Endothelial cell of umbilical vein (primary cell): ENCODE measurements around the gene CRYBA4. TPM values are rescaled to one million over a fixed set of nuclear protein-coding genes. Genes with fewer than 3 reads are reported as not detected.

Experiments used
- BruUV-seq: library from RNA; stranded (reverse); fragments of 400-500 nt; replicated peaks from 2 replicates; lab custom pipeline; 2021; lab: Mats Ljungman, UMichigan
- CTCF ChIA-PET: fragments of 300-600, 350-600 bp; sonication (Branson Sonifier 250); formaldehyde crosslinking; loops from one replicate; lab custom pipeline; 2021; ENCODE audit warnings: antibody characterized with exemption, inconsistent platforms; lab: Charles Lee
- POLR2A ChIA-PET: fragments of 300-600, 350-600 bp; sonication (Branson Sonifier 250); formaldehyde crosslinking; loops from one replicate; lab custom pipeline; 2021; ENCODE audit warnings: antibody characterized with exemption, inconsistent platforms; lab: Charles Lee
- DNase-seq: peaks from one replicate; pipeline ENCODE4 v3.0.0-alpha.2; 2011; ENCODE audit warnings: low read depth, low spot score
- FAIRE-seq: peaks from 2 replicates; lab custom pipeline; 2011; peaks lifted over from hg19 to GRCh38; lab: Jason Lieb, UNC
- H2AFZ ChIP-seq: 2 replicates; pipeline ENCODE4 v1.6.0; 2012; ENCODE audit warnings: low read depth, low read length, control low read depth, inconsistent platforms
- H3K27ac ChIP-seq: 2 replicates; pipeline ENCODE4 v1.5.1; 2011; ENCODE audit warnings: low read depth, mild to moderate bottlenecking, control low read depth, low read length, moderate library complexity; ENCODE audit not compliant: insufficient read depth
- H3K27me3 ChIP-seq, 2 experiments: 2 replicates each; pipeline versions ENCODE4 v1.6.0 to v1.6.1; 2011; ENCODE audit warnings: low read length in 2 of 2, mixed read lengths in 1 of 2; ENCODE audit not compliant: control insufficient read depth in 2 of 2, insufficient read depth in 2 of 2
- H3K36me3 ChIP-seq, 2 experiments: 2 replicates in 1 of 2; 3 replicates in 1 of 2; pipeline ENCODE4 v1.5.1; 2011; ENCODE audit warnings: low read length in 2 of 2, mild to moderate bottlenecking in 1 of 2, moderate library complexity in 1 of 2; ENCODE audit not compliant: control insufficient read depth in 2 of 2, insufficient read depth in 2 of 2; ENCODE audit errors: extremely low read depth in 1 of 2
- H3K4me1 ChIP-seq: 3 replicates; pipeline ENCODE4 v1.5.1; 2011; ENCODE audit warnings: mild to moderate bottlenecking, low read length; ENCODE audit not compliant: control insufficient read depth, insufficient read depth; ENCODE audit errors: extremely low read depth
- H3K4me2 ChIP-seq: 2 replicates; pipeline ENCODE4 v1.6.1; 2011; ENCODE audit warnings: low read length, control low read depth, mixed read lengths; ENCODE audit not compliant: insufficient read depth
- H3K4me3 ChIP-seq, 3 experiments: fragments of 200-600 bp in 1 of 3; sonication (generic), shearing (Covaris generic) in 1 of 3; replicated peaks in 1 of 3; 2 replicates each; pipeline ENCODE4 v1.5.1; 2011 to 2016; ENCODE audit warnings: control low read depth in 3 of 3, low read length in 3 of 3, mild to moderate bottlenecking in 2 of 3, inconsistent platforms in 1 of 3, low read depth in 1 of 3, moderate library complexity in 1 of 3; ENCODE audit not compliant: insufficient read depth in 1 of 3
- H3K79me2 ChIP-seq: 2 replicates; pipeline ENCODE4 v1.6.0; 2012; ENCODE audit warnings: low read length, inconsistent platforms; ENCODE audit not compliant: control insufficient read depth, insufficient read depth
- H3K9ac ChIP-seq: replicated peaks from 2 replicates; pipeline ENCODE3; 2011; ENCODE audit warnings: low read length, control low read depth; ENCODE audit not compliant: insufficient read depth; ENCODE audit errors: extremely low read depth
- H3K9me1 ChIP-seq: replicated peaks from 3 replicates; pipeline ENCODE4 v1.6.0; 2011; ENCODE audit warnings: mild to moderate bottlenecking, low read length; ENCODE audit not compliant: control insufficient read depth, insufficient read depth; ENCODE audit errors: extremely low read depth
- H3K9me3 ChIP-seq: replicated peaks from 2 replicates; pipeline ENCODE4 v1.5.1; 2012; ENCODE audit warnings: low read length, inconsistent platforms; ENCODE audit not compliant: control insufficient read depth, insufficient read depth
- H4K20me1 ChIP-seq: replicated peaks from 2 replicates; pipeline ENCODE3; 2011; ENCODE audit warnings: mild to moderate bottlenecking, low read length; ENCODE audit not compliant: control insufficient read depth, insufficient read depth; ENCODE audit errors: extremely low read depth
- CTCF ChIP-seq, 2 donors: IDR thresholded peaks; 1 replicate in 1 of 2; 2 replicates in 1 of 2; pipeline ENCODE4 v1.5.1; 2011; ENCODE audit warnings: low read length in 2 of 2, mild to moderate bottlenecking in 2 of 2, moderate library complexity in 2 of 2, control low read depth in 1 of 2, inconsistent platforms in 1 of 2, low read depth in 1 of 2; ENCODE audit not compliant: insufficient read depth in 1 of 2; ENCODE audit errors: extremely low read depth in 1 of 2
- EZH2 ChIP-seq: IDR thresholded peaks from 2 replicates; pipeline ENCODE4 v1.6.1; 2012; ENCODE audit warnings: borderline replicate concordance, low read depth, mild to moderate bottlenecking, moderate library complexity, low read length, inconsistent platforms; ENCODE audit not compliant: severe bottlenecking
- FOS ChIP-seq: IDR thresholded peaks from 2 replicates; pipeline ENCODE4 v1.6.1; 2011; ENCODE audit warnings: mild to moderate bottlenecking, low read length, moderate library complexity, borderline replicate concordance; ENCODE audit not compliant: insufficient read depth
- GATA2 ChIP-seq: IDR thresholded peaks from 2 replicates; pipeline ENCODE4 v1.7.0; 2011; ENCODE audit warnings: low read depth, mild to moderate bottlenecking, moderate library complexity, mixed read lengths, low read length; ENCODE audit not compliant: insufficient read length, insufficient read depth
- JUN ChIP-seq: IDR thresholded peaks from 2 replicates; pipeline ENCODE4 v1.6.1; 2011; ENCODE audit warnings: borderline replicate concordance, low read depth; ENCODE audit not compliant: insufficient read length, insufficient read depth
- MAX ChIP-seq: IDR thresholded peaks from 2 replicates; pipeline ENCODE4 v1.6.1; 2011; ENCODE audit not compliant: insufficient read depth, insufficient read length
- MYC ChIP-seq: IDR thresholded peaks from one replicate; pipeline ENCODE4 v1.6.1; 2011; ENCODE audit warnings: mild to moderate bottlenecking, low read depth, low read length
- POLR2A ChIP-seq: IDR thresholded peaks from 2 replicates; pipeline ENCODE4 v1.6.1; 2012; ENCODE audit warnings: low read depth, mild to moderate bottlenecking, control low read depth, low read length
- POLR2AphosphoS5 ChIP-seq: IDR thresholded peaks from 2 replicates; pipeline ENCODE4 v1.6.1; 2012; ENCODE audit warnings: low read depth, mild to moderate bottlenecking, control low read depth, low read length, moderate library complexity; ENCODE audit not compliant: insufficient read depth
- dilution Hi-C: fragments of 300-500 bp; cut with MboI; formaldehyde crosslinking; loops from one replicate; pipeline ENCODE4 v1.15.0; 2019; ENCODE audit warnings: low sequenced_read_pairs; ENCODE audit not compliant: extremely low pct_ligation_motif_present
- intact Hi-C: fragments of 100-400 bp; cut with micrococcal nuclease; formaldehyde crosslinking; loops from one replicate; pipeline ENCODE4 v1.10.0; 2022
- polyA plus RNA-seq, 4 experiments: library from polyadenylated mRNA; depleted of rRNA in 3 of 4; stranded (reverse) in 3 of 4; unstranded in 1 of 4; fragments of >200 nt; gene quantifications; 2 replicates each; pipeline versions ENCODE4 v1.2.1 to v1.2.3, GENCODE V29; 2011 to 2012; ENCODE audit warnings: missing spikeins in 1 of 4
- total RNA-seq: library from RNA; stranded (reverse); gene quantifications from 2 replicates; pipeline ENCODE4 v1.2.3, GENCODE V29; 2021

The CRYBA4 gene
- total and polyA plus RNA-seq, 2 donors (not counting 3 experiments of a cell fraction or from before 2014, with no cell fraction given): not detected

- DNase-seq (no peak), FAIRE-seq (no peak)
- H4K20me1 ChIP-seq: peaks cover 3% of the 10 kb centered on the region
- H3K9me3 ChIP-seq: no peaks in the 10 kb centered on the region
- H3K4me2 ChIP-seq: no peak overlapping the region
- ChIA-PET CTCF (interaction anchor here (1.7 kb wide), 1 partner anchor 12 kb away, joined by 6 read pairs; no protein-coding TSS in a partner anchor), POLR2A (no interaction called here)
- H3K79me2 ChIP-seq: peaks cover 35% of the 10 kb centered on the region
- H3K9me1 ChIP-seq: no peaks in the 10 kb centered on the region
- no peak overlapping the region for H3K27ac ChIP-seq
- dilution Hi-C loops (no loop called here), intact Hi-C loops (no loop called here)
- no TSS peak for BruUV-seq
- peaks cover 33% of the 10 kb centered on the region for H3K4me1 ChIP-seq
- no peak overlapping the region for H3K4me3 ChIP-seq
- no peak overlapping the region for H2AFZ ChIP-seq
- no peak overlapping the region for H3K9ac ChIP-seq
- no peak for TF ChIP-seq GATA2
- no peak for TF ChIP-seq MYC
- TF ChIP-seq JUN: no peak
- TF ChIP-seq POLR2AphosphoS5: no peak
- TF ChIP-seq CTCF (IDR thresholded peaks at IDR 0.05; ENCODE audit: extremely low read depth in 1 of 2, insufficient read depth in 1 of 2, low read depth in 1 of 2, low read length in 2 of 2): no peak
- no peak for TF ChIP-seq POLR2A
- TF ChIP-seq EZH2: no peak
- no peak for TF ChIP-seq FOS
- no peak for TF ChIP-seq MAX
- H3K27me3 ChIP-seq: no peaks in the 10 kb centered on the region
- H3K36me3 ChIP-seq: peaks cover 0 to 4% of the 10 kb centered on the region in 2 experiments
Observed at GRCh38 chr22:26584010-26584409, 37.8 kb upstream of the CRYBA4 start.
